22Rv1 (cell line): ENCODE results near the gene DCK.

ENCODE experiments used
- ZFX ChIP-seq: fragments of 450-650 bp; IDR thresholded peaks from 2 replicates; pipeline ENCODE4 v1.6.1; 2017; ENCODE audit warnings: antibody characterized with exemption, borderline replicate concordance
- TF ChIP-seq, protein P1 (sequence below): fragments of 450-650 bp; IDR thresholded peaks from 2 replicates; pipeline ENCODE4 v1.5.1; 2017; ENCODE audit warnings: mild to moderate bottlenecking

DNA sequence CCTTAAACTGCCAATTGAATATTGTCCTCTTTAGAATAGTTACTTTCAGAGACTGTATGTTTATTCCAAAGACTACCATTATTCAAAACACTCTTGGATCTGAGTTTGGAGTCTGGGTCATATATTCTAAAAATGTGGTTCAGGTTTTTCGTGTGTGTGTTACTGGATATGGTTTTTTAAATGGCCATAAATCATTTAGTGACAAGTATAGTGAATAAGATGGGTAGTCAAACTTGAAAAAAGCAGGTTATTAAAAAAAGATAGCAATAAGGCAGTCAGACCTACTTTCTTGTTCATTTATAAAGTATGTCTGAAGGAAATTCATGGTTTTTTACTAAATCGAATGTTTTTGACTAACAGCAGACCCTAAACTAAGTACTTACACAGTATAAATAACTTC, 59.3 kb downstream of the DCK start:
- TF ChIP-seq, protein P1, sequence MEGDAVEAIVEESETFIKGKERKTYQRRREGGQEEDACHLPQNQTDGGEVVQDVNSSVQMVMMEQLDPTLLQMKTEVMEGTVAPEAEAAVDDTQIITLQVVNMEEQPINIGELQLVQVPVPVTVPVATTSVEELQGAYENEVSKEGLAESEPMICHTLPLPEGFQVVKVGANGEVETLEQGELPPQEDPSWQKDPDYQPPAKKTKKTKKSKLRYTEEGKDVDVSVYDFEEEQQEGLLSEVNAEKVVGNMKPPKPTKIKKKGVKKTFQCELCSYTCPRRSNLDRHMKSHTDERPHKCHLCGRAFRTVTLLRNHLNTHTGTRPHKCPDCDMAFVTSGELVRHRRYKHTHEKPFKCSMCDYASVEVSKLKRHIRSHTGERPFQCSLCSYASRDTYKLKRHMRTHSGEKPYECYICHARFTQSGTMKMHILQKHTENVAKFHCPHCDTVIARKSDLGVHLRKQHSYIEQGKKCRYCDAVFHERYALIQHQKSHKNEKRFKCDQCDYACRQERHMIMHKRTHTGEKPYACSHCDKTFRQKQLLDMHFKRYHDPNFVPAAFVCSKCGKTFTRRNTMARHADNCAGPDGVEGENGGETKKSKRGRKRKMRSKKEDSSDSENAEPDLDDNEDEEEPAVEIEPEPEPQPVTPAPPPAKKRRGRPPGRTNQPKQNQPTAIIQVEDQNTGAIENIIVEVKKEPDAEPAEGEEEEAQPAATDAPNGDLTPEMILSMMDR = no peak
- TF ChIP-seq ZFX = no peak
